SH-SY5Y (cell line): ENCODE results near the gene SCYGR4.
"Not testable (repeated sequence)": the region's sequence is repeated elsewhere in the genome, so short reads cannot be mapped to it uniquely, and the experiment has no call there.

Source experiments
- GATA2 ChIP-seq: IDR thresholded peaks from 2 replicates; pipeline ENCODE4 v1.6.1; 2011; ENCODE audit warnings: mild to moderate bottlenecking, low read depth, low read length
- GATA3 ChIP-seq: IDR thresholded peaks from 2 replicates; pipeline ENCODE4 v1.6.1; 2011; ENCODE audit warnings: low read depth, mild to moderate bottlenecking, low read length, moderate library complexity

SCYGR4 gene

GRCh38 chr2:227617316-227618230 lies at the start of gene SCYGR4:
TSS of gene SCYGR4 (plus strand) at chr2:227617498. CDS start at chr2:227617498, 0 bp downstream.
- TF ChIP-seq GATA3 = no peak
- no peak for TF ChIP-seq GATA2

DNA sequence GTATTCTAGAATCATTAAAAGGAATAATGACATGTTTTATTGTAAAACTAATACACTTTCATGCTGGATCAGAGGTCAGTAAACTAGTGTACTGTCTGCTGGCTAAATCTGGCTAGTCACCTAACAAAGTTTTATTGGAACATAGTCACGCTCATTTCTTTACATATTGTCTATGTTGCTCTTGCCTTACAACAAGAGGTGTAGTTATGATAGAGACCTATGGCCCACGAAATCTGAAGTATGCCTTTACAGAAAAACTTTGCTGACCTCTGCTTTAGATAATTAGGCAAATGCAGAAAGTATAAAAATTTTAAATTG lies 48.5 kb upstream of the SCYGR4 start:
- no peak for TF ChIP-seq GATA2
- no peak for TF ChIP-seq GATA3

GRCh38 chr2:227570615-227571014 lies 46.7 kb upstream of the SCYGR4 start:
- TF ChIP-seq GATA2 = no peak
- TF ChIP-seq GATA3 = no peak

DNA sequence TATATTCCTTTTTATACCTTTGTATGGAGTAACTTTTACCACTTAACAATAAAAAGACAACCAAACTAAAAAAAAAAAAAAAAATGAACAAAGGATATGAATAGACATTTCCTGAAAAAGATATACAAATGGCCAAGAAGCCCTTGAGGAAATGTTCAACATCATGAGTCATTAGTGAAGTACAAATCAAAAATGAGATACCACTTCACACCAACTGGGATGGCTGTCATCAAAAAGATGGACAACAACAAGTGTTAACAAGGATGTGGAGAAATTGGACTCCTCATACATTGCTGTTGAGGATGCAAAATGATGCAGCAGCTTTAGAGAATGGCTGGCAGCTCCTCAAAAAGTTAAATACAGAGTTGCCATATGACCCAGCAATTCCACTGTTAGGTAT lies 41.2 kb upstream of the SCYGR4 start:
- TF ChIP-seq GATA2 (no peak), GATA3 (no peak)

GRCh38 chr2:227576812-227577211 lies 40.5 kb upstream of the SCYGR4 start:
- TF ChIP-seq GATA2 (no peak), GATA3 (no peak)

DNA sequence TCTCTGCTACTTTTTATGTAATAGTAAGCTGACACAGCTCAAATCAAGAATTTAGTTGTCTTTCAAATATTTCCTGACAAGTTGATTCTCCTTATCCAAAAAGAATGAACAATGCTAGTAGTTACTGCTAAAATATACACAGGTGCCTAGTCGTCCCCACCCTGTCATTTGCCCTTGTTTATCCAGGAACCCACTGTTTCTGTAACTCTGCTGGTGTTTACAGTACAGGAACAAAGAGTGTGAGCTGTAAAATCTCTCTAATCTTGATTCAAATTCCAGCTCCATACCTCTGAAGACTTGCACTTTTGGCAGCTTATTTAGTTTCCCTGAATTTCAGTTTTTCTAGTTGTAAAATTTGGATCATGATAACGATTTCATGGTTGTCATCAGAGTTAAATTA lies 39.7 kb upstream of the SCYGR4 start:
- TF ChIP-seq GATA2 (no peak), GATA3 (no peak)

DNA sequence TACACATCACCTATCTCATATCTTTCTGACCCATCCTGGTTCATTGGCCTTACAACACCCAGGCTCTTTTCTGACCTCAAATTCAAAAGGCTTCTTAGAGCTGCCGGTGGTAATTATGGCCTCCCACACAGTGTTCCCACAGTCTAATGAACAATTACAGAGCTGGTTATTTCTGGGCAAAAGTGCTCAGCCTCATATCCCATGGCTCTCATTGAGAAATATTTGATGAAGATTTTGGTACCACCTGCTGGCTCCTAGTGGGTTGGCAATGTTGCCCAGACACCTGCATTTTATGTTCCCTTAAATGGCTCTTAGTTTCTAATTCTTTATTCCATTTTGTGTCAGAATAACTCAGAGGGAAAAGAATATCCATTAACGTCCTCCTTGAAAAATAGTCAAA lies 38.7 kb upstream of the SCYGR4 start:
- TF ChIP-seq GATA2 = no peak
- TF ChIP-seq GATA3 = no peak

GRCh38 chr2:227579791-227580190 lies 37.5 kb upstream of the SCYGR4 start:
- no peak for TF ChIP-seq GATA2
- no peak for TF ChIP-seq GATA3

- TF ChIP-seq GATA3 (no peak), GATA2 (no peak)
Observed at GRCh38 chr2:227582369-227582768, 34.9 kb upstream of the SCYGR4 start.

- TF ChIP-seq GATA3 = no peak
- no peak for TF ChIP-seq GATA2
Observed at GRCh38 chr2:227592694-227593387, 24.5 kb upstream of the SCYGR4 start.

- no peak for TF ChIP-seq GATA3
Observed at GRCh38 chr2:227595797-227596196, 21.5 kb upstream of the SCYGR4 start.

- no peak for TF ChIP-seq GATA3
- no peak for TF ChIP-seq GATA2
Observed at GRCh38 chr2:227597036-227597435, 20.3 kb upstream of the SCYGR4 start.

DNA sequence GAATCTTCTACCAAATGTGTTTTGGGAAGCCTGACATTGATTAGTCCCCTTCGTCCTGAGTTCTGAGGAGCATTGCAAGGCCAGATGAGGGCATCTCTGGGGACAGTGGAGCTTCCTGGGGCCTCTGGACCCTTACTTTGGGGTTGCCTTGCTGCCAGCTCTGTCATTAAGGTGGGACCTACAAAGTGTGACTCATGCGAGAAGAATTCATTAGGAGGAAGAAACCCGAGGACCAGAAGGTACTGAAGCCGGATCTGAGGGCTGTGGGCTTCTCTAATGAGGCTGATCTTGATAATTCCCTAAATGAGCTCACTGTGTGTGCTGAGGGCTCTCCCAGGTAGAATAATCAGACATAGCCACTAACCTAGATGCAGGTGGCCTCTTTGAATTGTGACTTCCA lies 19.3 kb upstream of the SCYGR4 start:
- TF ChIP-seq GATA2 (no peak), GATA3 (no peak)

- not testable (repeated sequence) for TF ChIP-seq GATA3, GATA2
Observed at GRCh38 chr2:227598835-227599503, 18.3 kb upstream of the SCYGR4 start, which contains the start of gene SCYGR2. TSS of gene SCYGR2 (plus strand) at chr2:227598893. CDS start at chr2:227598893, 0 bp downstream.

- TF ChIP-seq GATA2 (no peak), GATA3 (no peak)
Observed at GRCh38 chr2:227602358-227602757, 14.9 kb upstream of the SCYGR4 start.

GRCh38 chr2:227606476-227606875 lies 10.8 kb upstream of the SCYGR4 start:
- TF ChIP-seq GATA3 (no peak), GATA2 (no peak)

DNA sequence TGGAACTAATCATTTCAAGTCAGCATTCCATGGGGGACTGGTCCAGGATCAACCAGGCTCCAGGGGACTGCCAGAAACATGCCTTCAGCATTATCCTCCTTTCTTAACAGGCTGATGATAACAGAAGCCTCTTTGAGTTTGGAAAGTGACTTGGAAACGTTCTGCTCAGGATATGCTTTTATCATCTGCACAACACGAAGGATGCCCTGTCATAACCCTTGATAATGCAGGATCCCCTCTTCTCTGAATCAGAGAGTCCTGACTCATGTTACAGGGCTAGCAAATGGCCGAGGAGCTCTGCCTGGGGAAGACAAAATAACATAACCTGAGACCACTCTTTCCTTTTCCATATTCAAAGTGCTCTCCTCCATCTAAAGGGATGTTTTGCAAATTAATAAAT lies 9.4 kb upstream of the SCYGR4 start:
- TF ChIP-seq GATA2 = no peak
- no peak for TF ChIP-seq GATA3
